ENCODE measurements around the gene P2RX4. TPM values are rescaled to one million over a fixed set of nuclear protein-coding genes. Genes with fewer than 3 reads are reported as not detected.

The P2RX4 gene
- 18.8 and 48.5 TPM in 2 replicates for total RNA-seq

GRCh38 chr12:121209624-121210572, at the start of gene P2RX4:
P2RX4 (plus strand) TSS chr12:121210129; CDS start chr12:121210165, 36 bp downstream.

Other genes with a start within 250 kb of the P2RX4 start
- gene HNF1A, start 231.6 kb upstream of the P2RX4 start, total RNA-seq: not detected in 2 replicates
- gene C12orf43, start 193.6 kb upstream of the P2RX4 start, total RNA-seq: 11.1 and 13.6 TPM in 2 replicates
- gene OASL, start 170.9 kb upstream of the P2RX4 start, total RNA-seq: 1.9 and 27.4 TPM in 2 replicates
- 0.65 and 1.7 TPM in 2 replicates for gene P2RX7, start 77.3 kb upstream of the P2RX4 start, total RNA-seq
- 12.7 and 26.6 TPM in 2 replicates for gene CAMKK2, start 86.6 kb downstream of the P2RX4 start, total RNA-seq
- gene ANAPC5, start 142.3 kb downstream of the P2RX4 start, total RNA-seq: 167 and 174 TPM in 2 replicates
- gene RNF34, start 190.0 kb downstream of the P2RX4 start, total RNA-seq: 43.5 and 58.5 TPM in 2 replicates

Data from epithelial cell of umbilical artery (primary cell).